Thymus (tissue), 11 donors: ENCODE measurements around the gene WBP1. TPM values are rescaled to one million over a fixed set of nuclear protein-coding genes. Genes with fewer than 3 reads are reported as not detected.
"Not testable (repeated sequence)": the region's sequence is repeated elsewhere in the genome, so short reads cannot be mapped to it uniquely, and the experiment has no call there.

Experiments
- DNase-seq, 9 donors: peaks; one replicate each; pipeline ENCODE4 v3.0.0-alpha.2; 2013; ENCODE audit warnings: low spot score in 9 of 9, low read depth in 6 of 9, missing footprints in 1 of 9
- H3K27ac ChIP-seq, 2 donors: one replicate each; pipeline ENCODE4 v1.5.1; 2013; ENCODE audit warnings: control low read depth in 1 of 2, low read depth in 1 of 2, low read length in 1 of 2, mild to moderate bottlenecking in 1 of 2, moderate library complexity in 1 of 2
- H3K27me3 ChIP-seq, 2 donors: one replicate each; pipeline ENCODE4 v1.5.1; 2013; ENCODE audit warnings: low read length in 1 of 2; ENCODE audit not compliant: control insufficient read depth in 2 of 2, insufficient read depth in 1 of 2
- H3K36me3 ChIP-seq, 2 donors: one replicate each; pipeline ENCODE4 v1.5.1; 2013; ENCODE audit warnings: low read length in 1 of 2, mild to moderate bottlenecking in 1 of 2, moderate library complexity in 1 of 2; ENCODE audit not compliant: control insufficient read depth in 2 of 2, insufficient read depth in 2 of 2
- H3K4me1 ChIP-seq, 2 donors: one replicate each; pipeline ENCODE4 v1.5.1; 2013; ENCODE audit warnings: low read length in 2 of 2; ENCODE audit not compliant: control insufficient read depth in 2 of 2, insufficient read depth in 2 of 2
- H3K4me3 ChIP-seq, 2 donors: one replicate each; pipeline ENCODE4 v1.5.1; 2013; ENCODE audit warnings: low read length in 2 of 2, control low read depth in 1 of 2, mild to moderate bottlenecking in 1 of 2
- H3K9me3 ChIP-seq, 2 donors: one replicate each; pipeline ENCODE4 v1.5.1; 2013; ENCODE audit warnings: low read length in 1 of 2, mild to moderate bottlenecking in 1 of 2; ENCODE audit not compliant: control insufficient read depth in 2 of 2, insufficient read depth in 1 of 2
- WGBS: extraction: QIAGEN DNeasy Blood & Tissue Kit; methylation state at CpG from one replicate; pipeline ENCODE4 v1.1.7; 2013; 5-methylcytosine and 5-hydroxymethylcytosine counted together
- polyA plus RNA-seq: library from polyadenylated mRNA; stranded (reverse); fragments of 200-250 nt; gene quantifications from one replicate; pipeline ENCODE4 v1.2.3, GENCODE V29; 2013
- total RNA-seq: library from RNA; stranded (reverse); fragments of 120-200 nt; gene quantifications from one replicate; pipeline ENCODE4 v1.2.4, GENCODE V29; 2013
- donor health status: healthy.

The WBP1 gene
- total and polyA plus RNA-seq, 2 donors, result 56.4 to 114 TPM

GRCh38 chr2:74457549-74458131 is 598 bp upstream of the WBP1 start:
- peak in 5 of 9 donors; percentile 74 to 90 (median 79) for DNase-seq
- Histone ChIP-seq H3K4me1 (peaks cover 28 to 46% of the 10 kb centered on the region in 2 donors), H3K9me3 (no peaks in the 10 kb centered on the region), H3K36me3 (peaks cover 19 to 22% of the 10 kb centered on the region in 2 donors), H3K4me3 (peak overlapping the region; percentile 82 to 92), H3K27ac (peak overlapping the region; percentile 100), H3K27me3 (no peaks in the 10 kb centered on the region)
- under 1% methylated on average over 46 of the region's 46 CpGs for WGBS

- no peak for DNase-seq
- 10% methylated on average over 10 of the region's 10 CpGs for WGBS
- Histone ChIP-seq H3K4me3 (peak overlapping the region; percentile 82 to 92), H3K4me1 (peaks cover 25 to 40% of the 10 kb centered on the region in 2 donors), H3K27ac (peak overlapping the region; percentile 74 to 75), H3K36me3 (peaks cover 25 to 27% of the 10 kb centered on the region in 2 donors), H3K9me3 (no peaks in the 10 kb centered on the region), H3K27me3 (no peaks in the 10 kb centered on the region)
Observed at GRCh38 chr2:74458938-74459363, 713 bp downstream of the WBP1 start.

DNA sequence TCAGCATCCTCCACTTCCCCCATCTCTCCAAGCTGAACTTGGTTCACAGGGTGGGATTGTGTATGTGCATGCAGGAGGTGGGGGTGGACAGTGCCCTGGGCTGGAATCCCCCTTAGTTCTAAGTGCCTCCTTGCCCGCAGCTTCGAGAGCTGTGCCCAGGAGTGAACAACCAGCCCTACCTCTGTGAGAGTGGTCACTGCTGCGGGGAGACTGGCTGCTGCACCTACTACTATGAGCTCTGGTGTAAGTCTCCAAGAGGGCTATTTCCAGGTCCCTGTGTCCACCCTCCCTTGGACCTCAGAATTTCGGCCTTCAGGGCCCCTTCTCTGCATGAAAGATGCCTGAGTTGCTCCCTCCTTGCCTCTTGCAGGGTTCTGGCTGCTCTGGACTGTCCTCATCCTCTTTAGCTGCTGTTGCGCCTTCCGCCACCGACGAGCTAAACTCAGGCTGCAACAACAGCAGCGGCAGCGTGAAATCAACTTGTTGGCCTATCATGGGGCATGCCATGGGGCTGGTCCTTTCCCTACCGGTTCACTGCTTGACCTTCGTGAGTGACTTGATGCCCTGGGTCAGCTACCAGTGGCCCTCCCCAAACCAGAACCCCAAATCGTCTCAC is 1.4 kb downstream of the WBP1 start:
- 96% methylated on average over 13 of the region's 13 CpGs for WGBS
- H3K9me3 ChIP-seq, H3K27me3 ChIP-seq, DNase-seq, H3K27ac ChIP-seq: not testable (repeated sequence)
- Histone ChIP-seq H3K36me3 (peaks cover 25 to 27% of the 10 kb centered on the region in 2 donors), H3K4me1 (peaks cover 29 to 41% of the 10 kb centered on the region in 2 donors), H3K4me3 (peak overlapping the region in 1 of 2 donors; percentile 82)

DNA sequence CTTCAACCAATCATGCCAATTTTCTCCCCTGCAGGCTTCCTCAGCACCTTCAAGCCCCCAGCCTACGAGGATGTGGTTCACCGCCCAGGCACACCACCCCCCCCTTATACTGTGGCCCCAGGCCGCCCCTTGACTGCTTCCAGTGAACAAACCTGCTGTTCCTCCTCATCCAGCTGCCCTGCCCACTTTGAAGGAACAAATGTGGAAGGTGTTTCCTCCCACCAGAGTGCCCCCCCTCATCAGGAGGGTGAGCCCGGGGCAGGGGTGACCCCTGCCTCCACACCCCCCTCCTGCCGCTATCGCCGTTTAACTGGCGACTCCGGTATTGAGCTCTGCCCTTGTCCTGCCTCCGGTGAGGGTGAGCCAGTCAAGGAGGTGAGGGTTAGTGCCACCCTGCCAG is 1.9 kb downstream of the WBP1 start:
- 96% methylated on average over 10 of the region's 10 CpGs for WGBS
- H3K36me3 ChIP-seq, result peaks cover 25 to 27% of the 10 kb centered on the region in 2 donors
- not testable (repeated sequence) for H3K9me3 ChIP-seq, H3K27me3 ChIP-seq, DNase-seq, H3K4me3 ChIP-seq, H3K27ac ChIP-seq
- peaks cover 29 to 39% of the 10 kb centered on the region in 2 donors for H3K4me1 ChIP-seq

DNA sequence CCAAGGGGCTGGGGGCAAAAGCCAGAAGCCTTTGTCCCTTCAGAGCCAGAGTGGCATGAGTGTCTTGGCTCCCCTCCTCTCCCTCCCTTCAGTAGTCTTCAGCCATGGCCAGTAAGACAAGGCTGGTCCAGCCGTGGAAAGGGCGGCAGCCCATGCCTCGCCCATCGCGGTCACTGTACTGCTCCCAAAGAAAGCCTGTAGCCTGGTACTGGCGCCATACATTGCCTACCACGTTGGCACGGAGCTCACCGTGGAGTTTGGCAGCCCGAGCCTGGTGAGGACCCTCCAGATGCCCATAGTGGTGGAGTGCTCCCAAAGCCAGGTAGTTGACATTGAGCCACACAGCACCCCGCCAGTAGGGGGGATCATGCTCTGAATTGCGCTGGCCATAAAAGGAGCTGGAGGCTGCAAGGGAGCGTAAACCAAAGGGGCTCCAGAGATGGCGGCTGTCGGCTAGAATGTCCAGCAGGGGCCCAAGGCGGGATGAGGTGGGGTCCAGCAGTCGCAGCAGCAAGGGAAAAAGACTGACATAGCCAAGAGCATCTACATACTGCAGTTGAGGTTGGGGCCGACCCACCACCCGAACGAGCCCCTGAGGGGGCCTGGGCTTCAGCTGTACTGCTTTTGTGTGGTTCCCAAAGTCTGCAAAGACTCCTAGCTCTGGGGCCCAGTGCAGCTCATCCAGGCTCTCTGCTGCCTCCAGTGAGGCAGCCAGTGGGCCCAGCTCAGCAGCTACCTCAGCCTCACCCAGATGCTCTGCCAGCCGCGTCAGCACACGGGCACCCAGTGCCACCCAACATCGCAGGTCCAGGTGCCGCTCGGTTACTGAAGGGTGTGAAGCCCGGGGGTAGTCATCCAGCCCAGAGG is 3.2 kb downstream of the WBP1 start:
- 98% methylated on average over 27 of the region's 27 CpGs for WGBS
- no peaks in the 10 kb centered on the region for H3K9me3 ChIP-seq
- DNase-seq, result no peak
- peaks cover 19 to 30% of the 10 kb centered on the region in 2 donors for H3K4me1 ChIP-seq
- no peaks in the 10 kb centered on the region for H3K27me3 ChIP-seq
- H3K27ac ChIP-seq, result no peak overlapping the region
- no peak overlapping the region for H3K4me3 ChIP-seq
- peaks cover 23 to 25% of the 10 kb centered on the region in 2 donors for H3K36me3 ChIP-seq

DNA sequence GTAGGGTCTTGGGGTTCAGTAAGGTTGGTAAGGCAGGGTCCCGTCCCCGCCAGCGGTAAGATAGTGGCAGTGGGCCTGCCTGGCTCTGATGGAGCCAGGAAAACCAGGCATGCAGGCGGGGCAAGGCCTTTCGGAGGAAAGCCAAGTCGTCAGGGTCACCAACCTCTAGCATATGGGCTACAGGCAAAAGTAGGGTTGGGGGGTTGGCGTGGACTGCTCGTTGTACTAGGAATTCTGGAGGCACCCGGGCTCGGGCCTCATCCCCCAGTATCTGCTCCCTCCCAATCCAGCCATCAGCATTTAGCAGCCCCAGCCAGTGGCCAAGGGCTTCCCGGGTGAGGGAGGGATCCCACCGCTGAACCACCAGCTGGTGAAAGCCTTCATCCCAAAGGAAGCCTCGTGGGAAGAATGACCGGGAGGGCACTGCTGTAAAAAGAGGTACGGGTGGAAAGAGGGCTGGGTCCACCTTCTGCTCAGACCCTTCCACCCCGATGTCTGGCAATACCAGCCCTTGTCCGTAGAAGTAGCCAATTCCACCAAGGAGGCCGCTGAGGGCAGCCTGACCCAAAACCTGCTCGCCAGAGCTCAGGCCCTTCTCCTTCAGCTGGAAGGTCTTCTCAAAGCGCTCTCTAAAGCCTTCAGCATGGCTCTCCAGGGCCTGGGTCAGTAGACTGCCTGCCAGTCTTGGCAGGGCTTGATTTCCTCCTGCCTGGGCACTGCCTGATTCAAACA is 4.0 kb downstream of the WBP1 start:
- no peaks in the 10 kb centered on the region for H3K27me3 ChIP-seq
- peaks cover 23 to 25% of the 10 kb centered on the region in 2 donors for H3K36me3 ChIP-seq
- H3K27ac ChIP-seq, result no peak overlapping the region
- WGBS, result 97% methylated on average over 20 of the region's 20 CpGs
- H3K4me3 ChIP-seq, result no peak overlapping the region
- H3K4me1 ChIP-seq, result peaks cover 12 to 22% of the 10 kb centered on the region in 2 donors
- no peak for DNase-seq
- H3K9me3 ChIP-seq, result no peaks in the 10 kb centered on the region

- Histone ChIP-seq H3K27me3 (no peaks in the 10 kb centered on the region), H3K4me3 (no peak overlapping the region), H3K4me1 (peaks cover 12 to 22% of the 10 kb centered on the region in 2 donors), H3K9me3 (no peaks in the 10 kb centered on the region), H3K36me3 (peaks cover 23 to 25% of the 10 kb centered on the region in 2 donors), H3K27ac (no peak overlapping the region)
- 95% methylated on average over 4 of the region's 4 CpGs for WGBS
- no peak for DNase-seq
Observed at GRCh38 chr2:74462786-74463105, 4.5 kb downstream of the WBP1 start.

GRCh38 chr2:74464406-74464805 is 6.2 kb downstream of the WBP1 start:
- Histone ChIP-seq H3K36me3 (peaks cover 23 to 25% of the 10 kb centered on the region in 2 donors), H3K27ac (no peak overlapping the region), H3K4me1 (peaks cover 6 to 15% of the 10 kb centered on the region in 2 donors), H3K9me3 (no peaks in the 10 kb centered on the region), H3K4me3 (peak overlapping the region; percentile 61 to 77), H3K27me3 (no peaks in the 10 kb centered on the region)
- WGBS, result 16% methylated on average over 13 of the region's 13 CpGs
- no peak for DNase-seq
